SU-DHL-6 (cell line): ENCODE data around the gene ACKR2.

ENCODE experiments used
- H2AFZ ChIP-seq: fragments of 200-600 bp; sonication (generic); 2 replicates; pipeline ENCODE4 v1.6.1; 2014; ENCODE audit warnings: low read depth, mild to moderate bottlenecking, moderate library complexity, mixed read lengths, antibody characterized with exemption, low read length; ENCODE audit not compliant: severe bottlenecking
- H3F3A ChIP-seq: fragments of 200-600 bp; shearing (Covaris generic); 2 replicates; pipeline ENCODE4 v1.6.0; 2016; ENCODE audit warnings: antibody characterized with exemption, mild to moderate bottlenecking; ENCODE audit not compliant: insufficient read depth
- H3K27ac ChIP-seq: fragments of 200-600 bp; sonication (generic); 2 replicates; pipeline ENCODE4 v1.5.1; 2016; ENCODE audit warnings: low read depth, mild to moderate bottlenecking, low read length, moderate library complexity, mixed read lengths
- H3K27me3 ChIP-seq: fragments of 200-600 bp; sonication (generic), shearing (Covaris generic); 2 replicates; pipeline ENCODE4 v1.6.0; 2014; ENCODE audit warnings: mild to moderate bottlenecking, low read length
- H3K36me3 ChIP-seq: fragments of 200-600 bp; sonication (generic); 2 replicates; pipeline ENCODE4 v1.6.1; 2014; ENCODE audit warnings: mild to moderate bottlenecking, low read length, mixed read lengths
- H3K4me2 ChIP-seq: fragments of 300-600, 200-600 bp; shearing (Covaris generic), sonication (generic); 2 replicates; pipeline ENCODE4 v1.6.0; 2014; ENCODE audit warnings: low read length, low read depth, mild to moderate bottlenecking; ENCODE audit not compliant: poor library complexity, severe bottlenecking
- H3K4me3 ChIP-seq: fragments of 200-600 bp; sonication (generic); 2 replicates; pipeline ENCODE4 v1.5.1; 2014; ENCODE audit warnings: antibody characterized with exemption, low read length, mild to moderate bottlenecking, mixed read lengths; ENCODE audit not compliant: insufficient read depth, poor library complexity, severe bottlenecking
- H3K79me2 ChIP-seq: fragments of 200-600 bp; sonication (generic); 2 replicates; pipeline ENCODE4 v1.6.1; 2014; ENCODE audit warnings: mild to moderate bottlenecking, low read length, moderate library complexity; ENCODE audit not compliant: insufficient read depth
- H3K9ac ChIP-seq: fragments of 200-600 bp; sonication (generic); 2 replicates; pipeline ENCODE4 v1.7.0; 2014; ENCODE audit warnings: mild to moderate bottlenecking, low read length
- H3K9me2 ChIP-seq: fragments of 200-600 bp; sonication (generic); replicated peaks from 2 replicates; pipeline ENCODE4 v1.6.1; 2014; ENCODE audit warnings: low read length; ENCODE audit not compliant: insufficient read depth
- H3K9me3 ChIP-seq: fragments of 200-600 bp; sonication (generic); 2 replicates; pipeline ENCODE4 v1.6.1; 2014; ENCODE audit warnings: low read length, mixed read lengths; ENCODE audit not compliant: insufficient read depth
- H4K20me1 ChIP-seq: fragments of 200-600 bp; sonication (generic); 2 replicates; pipeline ENCODE4 v1.6.1; 2014; ENCODE audit warnings: low read depth, mild to moderate bottlenecking, antibody characterized with exemption, low read length, moderate library complexity, mixed read lengths
- CTCF ChIP-seq: fragments of 200-600 bp; sonication (generic); IDR thresholded peaks from one replicate; pipeline ENCODE4 v1.5.1; 2017; ENCODE audit warnings: antibody characterized with exemption, mild to moderate bottlenecking, low read length, moderate library complexity; ENCODE audit not compliant: insufficient read depth, poor library complexity, severe bottlenecking
- EZH2phosphoT487 ChIP-seq: fragments of 200-600 bp; sonication (generic), shearing (Covaris generic); conservative IDR thresholded peaks from 2 replicates; pipeline ENCODE4 v1.6.1; 2018; ENCODE audit warnings: mild to moderate bottlenecking, antibody characterized with exemption, low read length, moderate library complexity, mixed read lengths

The ACKR2 gene

GRCh38 chr3:42778644-42779043, 30.6 kb upstream of the ACKR2 start:
- Histone ChIP-seq H3K4me2 (no peak overlapping the region), H3K9ac (no peak overlapping the region), H3K9me2 (no peaks in the 10 kb centered on the region), H4K20me1 (no peaks in the 10 kb centered on the region), H3K4me3 (no peak overlapping the region), H2AFZ (no peak overlapping the region), H3K27ac (no peak overlapping the region), H3K79me2 (no peaks in the 10 kb centered on the region), H3F3A (no peaks in the 10 kb centered on the region), H3K27me3 (no peaks in the 10 kb centered on the region), H3K36me3 (peaks cover 6% of the 10 kb centered on the region; the same call in 1 of the 2 replicates), H3K9me3 (no peaks in the 10 kb centered on the region)
- no peak for TF ChIP-seq CTCF
- no peak for TF ChIP-seq EZH2phosphoT487

GRCh38 chr3:42780398-42780797, 28.8 kb upstream of the ACKR2 start:
- no peak for TF ChIP-seq EZH2phosphoT487
- no peak for TF ChIP-seq CTCF

GRCh38 chr3:42780892-42781700, 28.1 kb upstream of the ACKR2 start:
- H3K9me2 ChIP-seq, result no peaks in the 10 kb centered on the region
- H3K4me2 ChIP-seq, result no peak overlapping the region
- H3K9me3 ChIP-seq, result no peaks in the 10 kb centered on the region
- no peak overlapping the region for H3K4me3 ChIP-seq
- peaks cover 20% of the 10 kb centered on the region; the same call in 1 of the 2 replicates for H3K36me3 ChIP-seq
- no peaks in the 10 kb centered on the region for H4K20me1 ChIP-seq
- 0 out of 2 replicates have a peak, but pooled peaks cover 6% of the 10 kb centered on the region for H3F3A ChIP-seq
- no peak overlapping the region for H2AFZ ChIP-seq
- no peak overlapping the region for H3K27ac ChIP-seq
- H3K9ac ChIP-seq, result no peak overlapping the region
- TF ChIP-seq CTCF (peak; percentile 61), EZH2phosphoT487 (no peak)
- no peaks in the 10 kb centered on the region for H3K27me3 ChIP-seq
- no peaks in the 10 kb centered on the region for H3K79me2 ChIP-seq

More at GRCh38 chr3:42780398-42780797, 28.8 kb upstream of the ACKR2 start:
- Histone ChIP-seq H3F3A (0 out of 2 replicates have a peak, but pooled peaks cover 3% of the 10 kb centered on the region), H3K9me2 (no peaks in the 10 kb centered on the region), H3K4me3 (no peak overlapping the region), H3K27ac (no peak overlapping the region), H3K9me3 (no peaks in the 10 kb centered on the region), H3K36me3 (peaks cover 13% of the 10 kb centered on the region; the same call in 1 of the 2 replicates), H2AFZ (no peak overlapping the region), H3K9ac (no peak overlapping the region), H3K27me3 (no peaks in the 10 kb centered on the region), H3K4me2 (no peak overlapping the region), H3K79me2 (no peaks in the 10 kb centered on the region), H4K20me1 (no peaks in the 10 kb centered on the region)
